HepG2 (cell line): ENCODE results near the gene C20orf204. TPM values are rescaled to one million over a fixed set of nuclear protein-coding genes. Genes with fewer than 3 reads are reported as not detected.

ENCODE experiments used
- ARHGAP35 ChIP-seq: sonication (generic); formaldehyde crosslinking; IDR thresholded peaks from 2 replicates; pipeline ENCODE4 v1.9.0; 2022; ENCODE audit warnings: mild to moderate bottlenecking, inconsistent platforms, moderate library complexity, missing genetic modification reagents, borderline replicate concordance
- HMG20B ChIP-seq: conservative IDR thresholded peaks from 2 replicates; pipeline ENCODE4 v1.6.1; 2016; ENCODE audit warnings: missing genetic modification reagents, missing compliant biosample characterization
- PHF5A ChIP-seq: IDR thresholded peaks from one replicate; pipeline ENCODE4 v1.6.1; 2018; ENCODE audit warnings: low read depth, missing genetic modification reagents; ENCODE audit not compliant: unreplicated experiment
- ZNF530 ChIP-seq: sonication (generic); formaldehyde crosslinking; IDR thresholded peaks from 2 replicates; pipeline ENCODE4 v1.5.0; 2020; ENCODE audit warnings: low read depth, mild to moderate bottlenecking, missing genetic modification reagents
- ZNF776 ChIP-seq: sonication (generic); formaldehyde crosslinking; IDR thresholded peaks from 2 replicates; pipeline ENCODE4 v1.4.0; 2020; ENCODE audit warnings: mild to moderate bottlenecking, missing genetic modification reagents
- ZNF788 ChIP-seq: sonication (generic); formaldehyde crosslinking; IDR thresholded peaks from 2 replicates; pipeline ENCODE4 v1.5.0; 2020; ENCODE audit warnings: mild to moderate bottlenecking, missing genetic modification reagents, borderline replicate concordance
- ZSCAN21 ChIP-seq: sonication (generic); formaldehyde crosslinking; IDR thresholded peaks from 2 replicates; pipeline ENCODE4 v1.8.0; 2022; ENCODE audit warnings: mild to moderate bottlenecking, missing genetic modification reagents, moderate library complexity, borderline replicate concordance
- polyA plus RNA-seq, 8 experiments: library from polyadenylated mRNA; depleted of rRNA in 3 of 8; stranded (reverse) in 7 of 8; unstranded in 1 of 8; fragments of >200 nt; fragmentation: Illumina TruSeq in 4 of 8; extraction: Trizol in 4 of 8; gene quantifications; 2 replicates each; pipeline versions ENCODE4 v1.2.1 to v1.2.3, GENCODE V29; 2011 to 2016; ENCODE audit warnings: low read depth in 4 of 8, missing spikeins in 1 of 8, mixed read lengths in 1 of 8; ENCODE audit not compliant: insufficient read depth in 1 of 8
- total RNA-seq, 5 experiments: library from RNA; depleted of rRNA; stranded (reverse); fragments of >200 nt; fragmentation: Illumina TruSeq; extraction: Trizol; gene quantifications; 2 replicates each; pipeline ENCODE4 v1.2.3, GENCODE V29; 2016; ENCODE audit warnings: low read depth in 1 of 5
- TF ChIP-seq, protein P1 (sequence below): IDR thresholded peaks from 2 replicates; pipeline ENCODE4 v1.6.1; 2016; ENCODE audit warnings: low read depth, missing genetic modification reagents, missing compliant biosample characterization
- TF ChIP-seq, protein P2 (sequence below), 2 experiments: sonication (generic) in 1 of 2; formaldehyde crosslinking in 1 of 2; IDR thresholded peaks; 2 replicates each; pipeline versions ENCODE4 v1.6.1 to v1.9.0; 2014 to 2022; ENCODE audit warnings: antibody characterized with exemption in 1 of 2, borderline replicate concordance in 1 of 2, inconsistent platforms in 1 of 2, low read depth in 1 of 2, missing genetic modification reagents in 1 of 2
- TF ChIP-seq, protein P3 (sequence below), 2 experiments: sonication (generic) in 1 of 2; formaldehyde crosslinking in 1 of 2; IDR thresholded peaks; 2 replicates each; pipeline versions ENCODE4 v1.4.0 to v1.6.1; 2016 to 2020; ENCODE audit warnings: borderline replicate concordance in 1 of 2, low read depth in 1 of 2, mild to moderate bottlenecking in 1 of 2, missing genetic modification reagents in 1 of 2

C20orf204 gene
- total and polyA plus RNA-seq, 2 of the 13 experiments (the other 11 are each of a cell fraction or from before 2014, with no cell fraction given), result 22.1 to 80.0 TPM

DNA sequence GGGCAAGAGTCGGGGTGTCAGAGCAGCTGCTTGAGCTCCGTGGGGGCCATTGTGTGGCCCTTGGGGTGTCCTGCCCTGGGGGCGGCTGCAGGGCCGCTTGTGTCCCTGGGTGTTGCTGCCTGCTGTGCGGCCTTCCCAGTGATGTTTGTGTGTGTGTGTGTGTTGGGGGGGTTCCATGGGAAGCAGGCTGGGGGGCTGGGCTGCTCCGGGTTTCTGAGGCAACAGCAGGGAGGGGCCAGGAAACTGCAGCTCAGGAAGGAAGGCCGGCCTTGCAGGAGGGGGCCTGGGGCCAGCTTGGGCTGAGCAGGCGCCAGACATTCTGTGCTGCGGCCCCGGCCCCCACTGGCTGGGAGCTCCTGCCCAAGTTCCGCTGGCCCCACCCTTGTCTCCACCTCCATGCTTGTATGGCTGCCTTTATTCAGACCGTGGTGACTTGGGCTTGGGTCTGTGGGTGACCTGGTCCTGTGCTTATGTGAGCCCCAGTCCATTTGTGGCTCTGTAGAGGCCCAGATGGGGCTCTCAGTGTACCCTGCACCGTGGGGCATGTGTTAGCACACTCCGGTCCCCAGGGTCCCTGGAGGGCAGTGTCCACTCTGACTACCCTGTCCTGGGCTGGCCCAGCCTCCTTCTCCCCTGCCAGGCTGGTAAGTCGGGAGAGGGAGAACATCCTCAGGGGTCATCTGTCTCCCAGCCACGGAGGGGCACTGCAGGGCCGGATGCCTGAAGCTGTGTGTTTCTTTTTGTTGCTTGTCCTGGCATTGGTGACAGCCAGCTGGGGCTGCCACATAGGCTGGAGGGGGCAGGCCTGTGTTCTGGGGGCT lies 18.1 kb downstream of the C20orf204 start (continued):
- TF ChIP-seq, protein P1, sequence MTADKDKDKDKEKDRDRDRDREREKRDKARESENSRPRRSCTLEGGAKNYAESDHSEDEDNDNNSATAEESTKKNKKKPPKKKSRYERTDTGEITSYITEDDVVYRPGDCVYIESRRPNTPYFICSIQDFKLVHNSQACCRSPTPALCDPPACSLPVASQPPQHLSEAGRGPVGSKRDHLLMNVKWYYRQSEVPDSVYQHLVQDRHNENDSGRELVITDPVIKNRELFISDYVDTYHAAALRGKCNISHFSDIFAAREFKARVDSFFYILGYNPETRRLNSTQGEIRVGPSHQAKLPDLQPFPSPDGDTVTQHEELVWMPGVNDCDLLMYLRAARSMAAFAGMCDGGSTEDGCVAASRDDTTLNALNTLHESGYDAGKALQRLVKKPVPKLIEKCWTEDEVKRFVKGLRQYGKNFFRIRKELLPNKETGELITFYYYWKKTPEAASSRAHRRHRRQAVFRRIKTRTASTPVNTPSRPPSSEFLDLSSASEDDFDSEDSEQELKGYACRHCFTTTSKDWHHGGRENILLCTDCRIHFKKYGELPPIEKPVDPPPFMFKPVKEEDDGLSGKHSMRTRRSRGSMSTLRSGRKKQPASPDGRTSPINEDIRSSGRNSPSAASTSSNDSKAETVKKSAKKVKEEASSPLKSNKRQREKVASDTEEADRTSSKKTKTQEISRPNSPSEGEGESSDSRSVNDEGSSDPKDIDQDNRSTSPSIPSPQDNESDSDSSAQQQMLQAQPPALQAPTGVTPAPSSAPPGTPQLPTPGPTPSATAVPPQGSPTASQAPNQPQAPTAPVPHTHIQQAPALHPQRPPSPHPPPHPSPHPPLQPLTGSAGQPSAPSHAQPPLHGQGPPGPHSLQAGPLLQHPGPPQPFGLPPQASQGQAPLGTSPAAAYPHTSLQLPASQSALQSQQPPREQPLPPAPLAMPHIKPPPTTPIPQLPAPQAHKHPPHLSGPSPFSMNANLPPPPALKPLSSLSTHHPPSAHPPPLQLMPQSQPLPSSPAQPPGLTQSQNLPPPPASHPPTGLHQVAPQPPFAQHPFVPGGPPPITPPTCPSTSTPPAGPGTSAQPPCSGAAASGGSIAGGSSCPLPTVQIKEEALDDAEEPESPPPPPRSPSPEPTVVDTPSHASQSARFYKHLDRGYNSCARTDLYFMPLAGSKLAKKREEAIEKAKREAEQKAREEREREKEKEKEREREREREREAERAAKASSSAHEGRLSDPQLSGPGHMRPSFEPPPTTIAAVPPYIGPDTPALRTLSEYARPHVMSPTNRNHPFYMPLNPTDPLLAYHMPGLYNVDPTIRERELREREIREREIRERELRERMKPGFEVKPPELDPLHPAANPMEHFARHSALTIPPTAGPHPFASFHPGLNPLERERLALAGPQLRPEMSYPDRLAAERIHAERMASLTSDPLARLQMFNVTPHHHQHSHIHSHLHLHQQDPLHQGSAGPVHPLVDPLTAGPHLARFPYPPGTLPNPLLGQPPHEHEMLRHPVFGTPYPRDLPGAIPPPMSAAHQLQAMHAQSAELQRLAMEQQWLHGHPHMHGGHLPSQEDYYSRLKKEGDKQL (CRISPR knock-in tag), result peak; percentile 42; the same call in 1 of the 2 replicates
- TF ChIP-seq PHF5A (peak; percentile 65), ZSCAN21 (peak; percentile 90), HMG20B (CRISPR knock-in tag) (peak; percentile 54), ZNF530 (no peak), ZNF776 (CRISPR knock-in tag) (peak; percentile 59; the same call in 1 of the 2 replicates), ZNF788 (CRISPR knock-in tag) (peak; percentile 89; the same call in 1 of the 2 replicates), ARHGAP35 (CRISPR knock-in tag) (no peak)
- TF ChIP-seq, protein P2, sequence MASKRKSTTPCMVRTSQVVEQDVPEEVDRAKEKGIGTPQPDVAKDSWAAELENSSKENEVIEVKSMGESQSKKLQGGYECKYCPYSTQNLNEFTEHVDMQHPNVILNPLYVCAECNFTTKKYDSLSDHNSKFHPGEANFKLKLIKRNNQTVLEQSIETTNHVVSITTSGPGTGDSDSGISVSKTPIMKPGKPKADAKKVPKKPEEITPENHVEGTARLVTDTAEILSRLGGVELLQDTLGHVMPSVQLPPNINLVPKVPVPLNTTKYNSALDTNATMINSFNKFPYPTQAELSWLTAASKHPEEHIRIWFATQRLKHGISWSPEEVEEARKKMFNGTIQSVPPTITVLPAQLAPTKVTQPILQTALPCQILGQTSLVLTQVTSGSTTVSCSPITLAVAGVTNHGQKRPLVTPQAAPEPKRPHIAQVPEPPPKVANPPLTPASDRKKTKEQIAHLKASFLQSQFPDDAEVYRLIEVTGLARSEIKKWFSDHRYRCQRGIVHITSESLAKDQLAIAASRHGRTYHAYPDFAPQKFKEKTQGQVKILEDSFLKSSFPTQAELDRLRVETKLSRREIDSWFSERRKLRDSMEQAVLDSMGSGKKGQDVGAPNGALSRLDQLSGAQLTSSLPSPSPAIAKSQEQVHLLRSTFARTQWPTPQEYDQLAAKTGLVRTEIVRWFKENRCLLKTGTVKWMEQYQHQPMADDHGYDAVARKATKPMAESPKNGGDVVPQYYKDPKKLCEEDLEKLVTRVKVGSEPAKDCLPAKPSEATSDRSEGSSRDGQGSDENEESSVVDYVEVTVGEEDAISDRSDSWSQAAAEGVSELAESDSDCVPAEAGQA (IDR thresholded peaks at IDR 0.05; ENCODE audit: low read depth), result no peak; the same call in 1 of the 2 replicates
- TF ChIP-seq, protein P2 (CRISPR knock-in tag; IDR thresholded peaks at IDR 0.05; ENCODE audit: borderline replicate concordance), result peak; percentile 79; the same call in 1 of the 2 replicates
- TF ChIP-seq, protein P3, sequence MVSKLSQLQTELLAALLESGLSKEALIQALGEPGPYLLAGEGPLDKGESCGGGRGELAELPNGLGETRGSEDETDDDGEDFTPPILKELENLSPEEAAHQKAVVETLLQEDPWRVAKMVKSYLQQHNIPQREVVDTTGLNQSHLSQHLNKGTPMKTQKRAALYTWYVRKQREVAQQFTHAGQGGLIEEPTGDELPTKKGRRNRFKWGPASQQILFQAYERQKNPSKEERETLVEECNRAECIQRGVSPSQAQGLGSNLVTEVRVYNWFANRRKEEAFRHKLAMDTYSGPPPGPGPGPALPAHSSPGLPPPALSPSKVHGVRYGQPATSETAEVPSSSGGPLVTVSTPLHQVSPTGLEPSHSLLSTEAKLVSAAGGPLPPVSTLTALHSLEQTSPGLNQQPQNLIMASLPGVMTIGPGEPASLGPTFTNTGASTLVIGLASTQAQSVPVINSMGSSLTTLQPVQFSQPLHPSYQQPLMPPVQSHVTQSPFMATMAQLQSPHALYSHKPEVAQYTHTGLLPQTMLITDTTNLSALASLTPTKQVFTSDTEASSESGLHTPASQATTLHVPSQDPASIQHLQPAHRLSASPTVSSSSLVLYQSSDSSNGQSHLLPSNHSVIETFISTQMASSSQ (IDR thresholded peaks at IDR 0.05; ENCODE audit: low read depth), result peak; percentile 46; the same call in 1 of the 2 replicates
- TF ChIP-seq, protein P3 (CRISPR knock-in tag; IDR thresholded peaks at IDR 0.05; ENCODE audit: borderline replicate concordance), result peak; percentile 11; the same call in 1 of the 2 replicates
